Activated CD8-positive, alpha-beta memory T cell treated with anti-CD3 and anti-CD28 coated beads, Interleukin-2, amount 50 U/mL, for 24 hours (primary cell): ENCODE data around the gene N4BP2L1.
"Not testable (repeated sequence)": the region's sequence is repeated elsewhere in the genome, so short reads cannot be mapped to it uniquely, and the experiment has no call there.

Experiments used
- DNase-seq: peaks from one replicate; pipeline ENCODE4 v3.0.0-alpha.2; 2020; ENCODE audit errors: extremely low read depth

The N4BP2L1 gene

DNA sequence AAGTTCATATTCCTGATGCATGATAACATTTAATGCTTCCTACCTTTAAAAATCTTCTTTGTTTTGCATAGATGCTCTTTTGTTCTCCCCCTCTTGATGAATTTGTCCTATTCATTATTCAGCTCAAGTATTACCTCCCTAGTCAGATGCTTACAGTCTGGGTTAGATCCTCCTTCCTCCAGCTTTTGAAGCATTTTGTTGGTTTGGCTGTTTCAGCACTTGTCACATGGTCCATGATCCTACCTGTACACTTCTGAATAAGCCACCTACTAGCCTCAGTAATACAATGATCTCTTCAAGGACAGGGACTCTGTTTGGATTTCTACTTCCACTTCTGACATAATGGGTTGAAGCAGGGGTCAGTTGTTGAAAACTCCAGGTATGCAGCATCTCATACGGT is 37.4 kb downstream of the N4BP2L1 start:
- no peak for DNase-seq

DNA sequence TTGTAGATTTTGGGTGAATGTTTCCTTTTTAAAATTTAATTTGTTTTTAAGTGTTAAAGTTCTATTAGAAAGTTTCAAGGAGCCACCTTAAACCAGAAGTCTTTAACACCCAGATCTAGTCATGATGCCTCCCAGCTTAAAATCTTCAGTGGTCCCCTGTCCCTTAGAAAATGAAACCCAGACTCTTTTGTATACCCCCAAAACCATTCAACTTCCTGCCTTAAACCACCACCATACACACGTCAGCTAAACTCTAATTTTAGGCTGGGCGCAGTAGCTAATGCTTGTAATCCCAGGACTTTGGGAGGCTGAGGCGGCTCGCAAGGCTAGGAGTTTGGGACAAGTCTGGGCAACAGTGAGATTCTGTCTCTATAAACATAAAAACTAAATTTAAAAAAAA is 37.9 kb downstream of the N4BP2L1 start:
- no peak for DNase-seq

DNA sequence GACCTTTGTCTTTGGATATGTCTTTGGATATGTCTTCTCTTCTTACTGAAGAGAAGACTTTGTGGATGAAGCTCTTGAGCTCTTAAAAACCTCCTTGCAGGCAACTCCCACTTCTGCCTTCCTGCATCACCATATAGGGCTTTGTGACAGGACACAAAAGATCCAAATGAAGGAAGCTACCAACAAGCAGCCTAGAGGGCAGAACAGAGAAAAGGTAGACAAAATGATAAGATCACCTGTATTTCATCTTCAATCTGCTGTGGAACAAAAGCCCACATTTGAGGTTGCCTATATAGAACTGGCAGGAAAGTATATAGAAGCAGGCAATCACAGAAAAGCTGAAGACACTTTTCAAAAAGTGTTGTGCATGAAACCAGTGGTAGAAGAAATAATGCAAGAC is 42.5 kb downstream of the N4BP2L1 start:
- DNase-seq, result no peak

- no peak for DNase-seq
These were observed 43.2 kb downstream of the N4BP2L1 start for GRCh38 chr13:32384702-32385101.

GRCh38 chr13:32383836-32384618 is 43.9 kb downstream of the N4BP2L1 start:
- no peak for DNase-seq

GRCh38 chr13:32381539-32381938 is 46.4 kb downstream of the N4BP2L1 start:
- no peak for DNase-seq

DNA sequence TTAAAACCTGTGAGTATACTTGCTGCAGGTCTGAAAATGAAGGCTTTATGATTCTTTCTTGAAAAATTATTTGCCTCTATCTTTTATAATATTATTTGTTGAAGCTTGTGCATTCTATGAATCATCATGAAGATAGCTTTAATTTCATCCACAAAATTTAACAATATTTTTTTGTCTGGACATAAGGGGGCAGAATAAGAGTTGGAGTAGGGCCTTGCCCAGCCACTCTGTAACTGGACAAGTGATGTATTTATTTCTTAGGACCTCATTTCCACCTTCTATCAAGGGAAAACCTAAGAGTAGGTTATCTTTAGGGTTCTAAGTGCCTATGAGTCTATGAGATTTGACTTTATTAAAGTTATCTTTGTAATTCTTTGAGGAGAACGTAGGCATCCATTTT is 49.9 kb downstream of the N4BP2L1 start:
- no peak for DNase-seq

DNA sequence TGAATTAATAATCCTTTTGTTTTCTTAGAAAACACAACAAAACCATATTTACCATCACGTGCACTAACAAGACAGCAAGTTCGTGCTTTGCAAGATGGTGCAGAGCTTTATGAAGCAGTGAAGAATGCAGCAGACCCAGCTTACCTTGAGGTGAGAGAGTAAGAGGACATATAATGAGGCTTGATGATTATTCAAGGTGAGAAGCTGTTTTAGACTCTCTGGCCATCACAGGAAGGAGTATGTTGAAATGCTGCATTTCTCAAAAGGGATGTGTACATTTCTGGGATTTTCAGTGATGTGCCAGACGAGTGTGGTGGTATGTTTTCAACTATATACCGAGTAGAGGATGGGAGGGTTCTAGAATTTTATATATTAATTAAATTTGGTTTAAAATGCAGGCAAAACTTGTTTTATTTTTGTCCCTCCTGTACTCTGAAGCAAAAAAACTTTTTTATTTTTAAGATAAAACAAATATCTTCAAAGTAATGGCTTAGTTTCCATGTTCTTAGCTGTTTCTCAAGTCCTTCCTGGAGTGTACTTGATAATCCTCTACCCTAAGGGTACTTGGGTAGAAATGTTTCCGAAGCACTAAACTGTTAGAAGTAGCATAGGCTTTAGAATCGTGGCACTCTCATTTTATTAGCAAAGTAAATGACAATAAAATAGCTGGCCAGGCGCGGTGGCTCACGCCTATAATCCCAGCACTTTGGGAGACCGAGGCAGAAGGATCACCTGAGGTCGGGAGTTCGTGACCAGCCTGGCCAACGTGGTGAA is 51.1 kb downstream of the N4BP2L1 start:
- DNase-seq, result no peak

- DNase-seq, result no peak
These were observed 57.1 kb downstream of the N4BP2L1 start for GRCh38 chr13:32370805-32371204.

DNA sequence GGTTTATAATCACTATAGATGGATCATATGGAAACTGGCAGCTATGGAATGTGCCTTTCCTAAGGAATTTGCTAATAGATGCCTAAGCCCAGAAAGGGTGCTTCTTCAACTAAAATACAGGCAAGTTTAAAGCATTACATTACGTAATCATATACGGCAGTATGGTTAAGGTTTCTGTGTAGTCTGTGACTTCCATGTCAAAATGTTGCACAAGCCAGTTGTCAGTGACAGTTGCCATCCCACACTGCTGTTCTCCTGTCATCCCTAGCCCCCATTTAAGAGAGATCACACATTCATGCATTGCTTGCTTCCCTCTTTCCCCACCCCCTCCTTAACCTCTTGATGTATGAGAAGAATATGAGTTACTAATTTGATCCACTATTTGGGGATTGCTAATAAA is 65.4 kb downstream of the N4BP2L1 start:
- no peak for DNase-seq

DNA sequence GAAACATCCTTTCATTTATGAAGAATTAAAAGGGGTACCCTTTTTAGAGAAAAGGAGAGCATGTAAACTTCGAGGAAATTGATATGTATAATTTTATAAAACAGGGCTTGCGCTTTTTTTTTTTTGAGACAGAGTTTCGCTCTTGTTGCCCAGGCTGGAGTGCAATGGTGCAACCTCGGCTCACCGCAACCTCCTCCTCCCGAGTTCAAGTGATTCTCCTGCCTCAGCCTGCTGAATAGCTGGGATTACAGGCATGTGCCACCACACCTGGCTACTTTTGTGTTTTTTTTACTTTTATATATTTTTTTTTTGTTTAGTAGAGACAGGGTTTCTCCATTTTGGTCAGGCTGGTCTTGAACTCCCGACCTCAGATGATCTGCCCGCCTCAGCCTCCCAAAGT is 72.0 kb downstream of the N4BP2L1 start:
- DNase-seq, result not testable (repeated sequence)

- DNase-seq, result no peak
These were observed 73.9 kb downstream of the N4BP2L1 start for GRCh38 chr13:32354040-32354439.

- DNase-seq, result not testable (repeated sequence)
These were observed 77.0 kb downstream of the N4BP2L1 start for GRCh38 chr13:32350839-32351441.
